GM12878 (cell line): ENCODE measurements around the gene H6PD. TPM values are rescaled to one million over a fixed set of nuclear protein-coding genes. Genes with fewer than 3 reads are reported as not detected.
A peak's percentile ranks its signal among the peaks of the same experiment; 100 is the strongest.

Experiments used
- ATAC-seq: fragments of 200-7000 bp; cut with Tn5 transposase; 3 replicates; pipeline ENCODE4 v1.9.1; 2020; ENCODE audit warnings: mild to moderate bottlenecking, moderate library complexity
- BruUV-seq: library from RNA; stranded (reverse); fragments of 400-500 nt; replicated peaks from 2 replicates; lab custom pipeline; 2021; lab: Mats Ljungman, UMichigan
- CTCF ChIA-PET: fragments of 300-600 bp; sonication (Branson Sonifier 250); formaldehyde crosslinking; extraction: SDS; loops from one replicate; lab custom pipeline; 2021; ENCODE audit warnings: inconsistent platforms; lab: Yijun Ruan, JAX
- POLR2A ChIA-PET: fragments of 350-600 bp; formaldehyde crosslinking; extraction: SDS; loops from one replicate; lab custom pipeline; 2021; ENCODE audit warnings: inconsistent platforms; lab: Charles Lee
- RAD21 ChIA-PET: fragments of 300-600 bp; sonication (Branson Sonifier 250); formaldehyde crosslinking; loops from one replicate; lab custom pipeline; 2023; ENCODE audit warnings: antibody characterized with exemption; ENCODE audit not compliant: unreplicated experiment; lab: Charles Lee
- SMC1A ChIA-PET: fragments of 300-600 bp; sonication (Branson Sonifier 250); formaldehyde crosslinking; loops from one replicate; lab custom pipeline; 2023; ENCODE audit not compliant: unreplicated experiment, uncharacterized antibody; lab: Charles Lee
- DNase-seq: peaks from one replicate; pipeline ENCODE4 v3.0.0-alpha.2; 2011; ENCODE audit warnings: low read depth, low spot score
- FAIRE-seq: peaks from 3 replicates; lab custom pipeline; 2011; peaks lifted over from hg19 to GRCh38; lab: Jason Lieb, UNC
- H2AFZ ChIP-seq: 2 replicates; pipeline ENCODE4 v1.6.0; 2011; ENCODE audit warnings: low read depth, low read length, control low read depth; ENCODE audit not compliant: control insufficient read depth
- H3K27ac ChIP-seq: 2 replicates; pipeline ENCODE4 v1.5.1; 2011; ENCODE audit warnings: control low read depth; ENCODE audit not compliant: control insufficient read depth, insufficient read depth
- H3K27me3 ChIP-seq, 2 experiments: replicated peaks in 1 of 2; 2 replicates each; pipeline versions ENCODE4 v1.6.0 to v1.6.1; 2011; ENCODE audit warnings: low read length in 1 of 2; ENCODE audit not compliant: control insufficient read depth in 2 of 2, insufficient read depth in 2 of 2
- H3K36me3 ChIP-seq, 2 experiments: 2 replicates each; pipeline ENCODE4 v1.5.1; 2011; ENCODE audit warnings: low read length in 1 of 2; ENCODE audit not compliant: control insufficient read depth in 2 of 2, insufficient read depth in 2 of 2
- H3K4me1 ChIP-seq: 2 replicates; pipeline ENCODE4 v1.6.1; 2011; ENCODE audit warnings: mild to moderate bottlenecking, low read length, moderate library complexity, mixed read lengths; ENCODE audit not compliant: control insufficient read depth, insufficient read depth
- H3K4me2 ChIP-seq: 2 replicates; pipeline ENCODE4 v1.6.0; 2011; ENCODE audit warnings: control low read depth; ENCODE audit not compliant: control insufficient read depth, insufficient read depth
- H3K4me3 ChIP-seq: fragments of 200-600 bp; sonication (generic); 2 replicates; pipeline ENCODE4 v1.5.1; 2016
- H3K79me2 ChIP-seq: 2 replicates; pipeline ENCODE4 v1.6.0; 2011; ENCODE audit warnings: low read length; ENCODE audit not compliant: control insufficient read depth, insufficient read depth
- H3K9ac ChIP-seq: 2 replicates; pipeline ENCODE4 v1.8.0; 2011; ENCODE audit warnings: low read length, control low read depth, mixed read lengths; ENCODE audit not compliant: control insufficient read depth, insufficient read depth
- H3K9me3 ChIP-seq: replicated peaks from 3 replicates; pipeline ENCODE4 v1.5.1; 2011; ENCODE audit warnings: mild to moderate bottlenecking, low read length; ENCODE audit not compliant: control insufficient read depth, insufficient read depth
- H4K20me1 ChIP-seq: 2 replicates; pipeline ENCODE4 v1.6.0; 2011; ENCODE audit not compliant: control insufficient read depth, insufficient read depth
- ATF7 ChIP-seq: fragments of 450-650 bp; IDR thresholded peaks from 2 replicates; pipeline ENCODE4 v1.6.1; 2016; ENCODE audit warnings: low read depth, mild to moderate bottlenecking
- BRCA1 ChIP-seq: IDR thresholded peaks from 2 replicates; pipeline ENCODE4 v1.6.1; 2011; ENCODE audit warnings: low read depth, low read length, improper control_type of control experiment
- FOS ChIP-seq: IDR thresholded peaks from 3 replicates; pipeline ENCODE4 v1.6.1; 2011; ENCODE audit warnings: borderline replicate concordance; ENCODE audit not compliant: insufficient read length; ENCODE audit errors: extremely low read depth
- FOXK2 ChIP-seq: fragments of 450-650 bp; IDR thresholded peaks from 2 replicates; pipeline ENCODE4 v1.6.1; 2017; ENCODE audit warnings: mild to moderate bottlenecking, moderate library complexity
- IKZF1 ChIP-seq: fragments of 450-650 bp; conservative IDR thresholded peaks from 2 replicates; pipeline ENCODE4 v1.6.1; 2017; ENCODE audit warnings: antibody characterized with exemption, mild to moderate bottlenecking
- NR2C1 ChIP-seq: fragments of 450-650 bp; IDR thresholded peaks from 2 replicates; pipeline ENCODE4 v1.6.1; 2017; ENCODE audit warnings: antibody characterized with exemption, mild to moderate bottlenecking, moderate library complexity
- PAX8 ChIP-seq: fragments of 450-650 bp; IDR thresholded peaks from 2 replicates; pipeline ENCODE4 v1.6.1; 2017; ENCODE audit warnings: mild to moderate bottlenecking, moderate library complexity
- PML ChIP-seq: IDR thresholded peaks from 2 replicates; pipeline ENCODE4 v1.6.1; 2012; ENCODE audit warnings: low read length, inconsistent platforms
- RAD51 ChIP-seq: fragments of 450-650 bp; IDR thresholded peaks from 2 replicates; pipeline ENCODE4 v1.6.1; 2016; ENCODE audit warnings: moderate library complexity, mild to moderate bottlenecking, inconsistent platforms
- RUNX3 ChIP-seq: IDR thresholded peaks from 2 replicates; pipeline ENCODE4 v1.6.1; 2012; ENCODE audit warnings: low read length, inconsistent platforms
- ZNF384 ChIP-seq: IDR thresholded peaks from 2 replicates; pipeline ENCODE4 v1.6.1; 2012; ENCODE audit warnings: low read depth, mild to moderate bottlenecking, low read length, improper control_type of control experiment, borderline replicate concordance
- ZSCAN29 ChIP-seq: fragments of 450-650 bp; IDR thresholded peaks from 2 replicates; pipeline ENCODE4 v1.6.1; 2017; ENCODE audit warnings: mild to moderate bottlenecking, moderate library complexity
- WGBS: methylation state at CpG from one replicate; pipeline ENCODE4 v1.1.6; 2016; ENCODE audit warnings: low lambda C conversion rate; ENCODE audit not compliant: insufficient replicate concordance, insufficient coverage; ENCODE audit errors: missing lambda C conversion rate; 5-methylcytosine and 5-hydroxymethylcytosine counted together
- in situ Hi-C: fragments of 300-500 bp; cut with MboI; formaldehyde crosslinking; loops from 9 replicates; pipeline ENCODE4 v1.14.3; 2018; ENCODE audit warnings: mixed read lengths
- intact Hi-C: fragments of 100-400 bp; cut with micrococcal nuclease; formaldehyde crosslinking; loops from one replicate; pipeline ENCODE4 v1.14.2; 2022; ENCODE audit not compliant: unreplicated experiment
- polyA plus RNA-seq, 11 experiments: library from polyadenylated mRNA; depleted of rRNA in 4 of 11; unstranded in 6 of 11; stranded (reverse) in 5 of 11; fragments of >200 nt; fragmentation: Nextera tagmentation in 4 of 11; fragmentation: Illumina TruSeq in 1 of 11; extraction: Ambion mirVana in 4 of 11; extraction: Trizol in 1 of 11; gene quantifications; 1 replicate in 1 of 11; 2 replicates in 10 of 11; pipeline versions ENCODE4 v1.2.1 to v1.2.3, GENCODE V29; 2011 to 2016; ENCODE audit warnings: inconsistent platforms in 2 of 11, missing spikeins in 2 of 11, low read depth in 1 of 11
- total RNA-seq, 4 experiments: library from RNA; depleted of rRNA in 3 of 4; stranded (reverse); fragments of >200 nt in 3 of 4; fragmentation: Illumina TruSeq in 1 of 4; extraction: Trizol in 1 of 4; gene quantifications; 2 replicates each; pipeline versions ENCODE4 v1.2.1 to v1.2.3, GENCODE V29; 2013 to 2021
- TF ChIP-seq, protein P1 (sequence below): fragments of 450-650 bp; formaldehyde crosslinking; IDR thresholded peaks from 2 replicates; pipeline ENCODE4 v1.4.0; 2020; ENCODE audit warnings: mild to moderate bottlenecking, moderate library complexity
- TF ChIP-seq, protein P2 (sequence below): fragments of 450-650 bp; conservative IDR thresholded peaks from 2 replicates; pipeline ENCODE4 v1.6.1; 2017; ENCODE audit warnings: mild to moderate bottlenecking, moderate library complexity

H6PD gene
- total and polyA plus RNA-seq, 10 of the 15 experiments (the other 5 are each of a cell fraction or from before 2014, with no cell fraction given) = 1.2 to 20.7 (median 7.7) TPM

DNA sequence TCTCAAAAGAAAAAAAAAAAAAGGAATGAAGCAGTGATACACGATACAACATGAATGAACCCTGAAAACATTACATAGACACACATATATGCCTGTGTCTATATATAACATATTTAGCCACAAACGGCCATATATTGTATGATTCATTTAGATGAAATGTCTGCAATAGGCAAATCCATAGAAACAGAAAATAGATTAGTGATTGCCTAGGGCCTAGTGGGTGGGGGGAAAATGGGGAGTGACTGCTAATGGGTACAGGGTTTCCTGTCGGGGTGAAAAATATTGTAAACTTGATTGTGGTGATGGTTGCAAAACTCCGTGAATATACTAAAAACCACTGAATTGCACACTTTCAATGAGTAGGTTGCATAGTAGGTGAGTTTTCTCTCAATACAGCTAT is 6.0 kb upstream of the H6PD start:
- in situ Hi-C loops = no loop called here
- intact Hi-C loops = no loop called here
- CTCF ChIA-PET = no interaction called here
- H3K36me3 ChIP-seq = no peaks in the 10 kb centered on the region
- H3K79me2 ChIP-seq = no peaks in the 10 kb centered on the region
- WGBS = 47% methylated on average over 4 of the region's 4 CpGs
- no TSS peak for BruUV-seq
- ATAC-seq (peak; percentile 39), DNase-seq (no peak), FAIRE-seq (no peak)
- H3K27ac ChIP-seq = no peak overlapping the region
- no peak overlapping the region for H3K9ac ChIP-seq
- TF ChIP-seq, protein P1, sequence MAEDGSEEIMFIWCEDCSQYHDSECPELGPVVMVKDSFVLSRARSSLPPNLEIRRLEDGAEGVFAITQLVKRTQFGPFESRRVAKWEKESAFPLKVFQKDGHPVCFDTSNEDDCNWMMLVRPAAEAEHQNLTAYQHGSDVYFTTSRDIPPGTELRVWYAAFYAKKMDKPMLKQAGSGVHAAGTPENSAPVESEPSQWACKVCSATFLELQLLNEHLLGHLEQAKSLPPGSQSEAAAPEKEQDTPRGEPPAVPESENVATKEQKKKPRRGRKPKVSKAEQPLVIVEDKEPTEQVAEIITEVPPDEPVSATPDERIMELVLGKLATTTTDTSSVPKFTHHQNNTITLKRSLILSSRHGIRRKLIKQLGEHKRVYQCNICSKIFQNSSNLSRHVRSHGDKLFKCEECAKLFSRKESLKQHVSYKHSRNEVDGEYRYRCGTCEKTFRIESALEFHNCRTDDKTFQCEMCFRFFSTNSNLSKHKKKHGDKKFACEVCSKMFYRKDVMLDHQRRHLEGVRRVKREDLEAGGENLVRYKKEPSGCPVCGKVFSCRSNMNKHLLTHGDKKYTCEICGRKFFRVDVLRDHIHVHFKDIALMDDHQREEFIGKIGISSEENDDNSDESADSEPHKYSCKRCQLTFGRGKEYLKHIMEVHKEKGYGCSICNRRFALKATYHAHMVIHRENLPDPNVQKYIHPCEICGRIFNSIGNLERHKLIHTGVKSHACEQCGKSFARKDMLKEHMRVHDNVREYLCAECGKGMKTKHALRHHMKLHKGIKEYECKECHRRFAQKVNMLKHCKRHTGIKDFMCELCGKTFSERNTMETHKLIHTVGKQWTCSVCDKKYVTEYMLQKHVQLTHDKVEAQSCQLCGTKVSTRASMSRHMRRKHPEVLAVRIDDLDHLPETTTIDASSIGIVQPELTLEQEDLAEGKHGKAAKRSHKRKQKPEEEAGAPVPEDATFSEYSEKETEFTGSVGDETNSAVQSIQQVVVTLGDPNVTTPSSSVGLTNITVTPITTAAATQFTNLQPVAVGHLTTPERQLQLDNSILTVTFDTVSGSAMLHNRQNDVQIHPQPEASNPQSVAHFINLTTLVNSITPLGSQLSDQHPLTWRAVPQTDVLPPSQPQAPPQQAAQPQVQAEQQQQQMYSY (CRISPR knock-in tag) = no peak
- 0 out of 2 replicates have a peak, but pooled peaks have one; percentile 9 for TF ChIP-seq RUNX3
- H3K4me3 ChIP-seq = no peak overlapping the region
- H2AFZ ChIP-seq = no peak overlapping the region
- H3K9me3 ChIP-seq = peaks cover 3% of the 10 kb centered on the region
- SMC1A ChIA-PET = no interaction called here
- POLR2A ChIA-PET = no interaction called here
- RAD21 ChIA-PET = no interaction called here
- no peaks in the 10 kb centered on the region for H4K20me1 ChIP-seq
- H3K27me3 ChIP-seq = no peaks in the 10 kb centered on the region
- peaks cover 9% of the 10 kb centered on the region for H3K4me1 ChIP-seq
- no peak overlapping the region for H3K4me2 ChIP-seq

DNA sequence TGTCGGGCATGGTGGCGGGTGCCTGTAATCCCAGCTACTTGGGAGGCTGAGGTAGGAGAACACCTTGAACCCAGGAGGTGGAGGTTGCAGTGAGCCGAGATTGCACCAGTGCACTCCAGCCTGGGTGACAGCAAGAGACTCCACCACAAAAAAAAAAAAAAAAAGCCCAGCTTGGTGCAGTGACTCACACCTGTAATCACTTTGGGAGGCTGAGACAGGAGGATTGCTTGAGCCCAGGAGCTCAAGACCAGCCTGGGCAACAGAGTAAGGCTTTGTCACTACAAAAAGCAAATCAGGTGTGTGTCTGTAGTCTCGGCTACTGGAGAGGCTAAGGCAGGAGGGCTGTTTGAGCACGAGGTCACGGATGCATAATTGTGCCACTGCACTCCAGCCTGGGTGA is 5.0 kb upstream of the H6PD start:
- no peaks in the 10 kb centered on the region for H3K36me3 ChIP-seq
- H3K27ac ChIP-seq = no peak overlapping the region
- H4K20me1 ChIP-seq = no peaks in the 10 kb centered on the region
- no peaks in the 10 kb centered on the region for H3K79me2 ChIP-seq
- in situ Hi-C loops = no loop called here
- ATAC-seq (no peak), DNase-seq (no peak), FAIRE-seq (no peak)
- CTCF ChIA-PET = interaction anchor here (0.6 kb wide), 1 partner anchor 176 kb away, joined by 4 read pairs; no protein-coding TSS in a partner anchor
- SMC1A ChIA-PET = no interaction called here
- intact Hi-C loops = no loop called here
- H3K4me1 ChIP-seq = peaks cover 9% of the 10 kb centered on the region
- 83% methylated on average over 6 of the region's 6 CpGs for WGBS
- RAD21 ChIA-PET = no interaction called here
- no peak overlapping the region for H2AFZ ChIP-seq
- no peak overlapping the region for H3K4me2 ChIP-seq
- BruUV-seq = no TSS peak
- H3K4me3 ChIP-seq = no peak overlapping the region
- no peaks in the 10 kb centered on the region for H3K27me3 ChIP-seq
- POLR2A ChIA-PET = interaction anchor here (0.6 kb wide), 1 partner anchor 110 kb away, joined by 3 read pairs; no protein-coding TSS in a partner anchor
- peaks cover 3% of the 10 kb centered on the region for H3K9me3 ChIP-seq
- no peak overlapping the region for H3K9ac ChIP-seq
- TF ChIP-seq ZNF384 = no peak
- no peak for TF ChIP-seq PML
- TF ChIP-seq ZSCAN29 = no peak
- no peak for TF ChIP-seq NR2C1
- no peak for TF ChIP-seq RAD51
- no peak for TF ChIP-seq FOXK2
- no peak for TF ChIP-seq ATF7
- TF ChIP-seq IKZF1 = no peak
- no peak for TF ChIP-seq PAX8
- TF ChIP-seq, protein P2, sequence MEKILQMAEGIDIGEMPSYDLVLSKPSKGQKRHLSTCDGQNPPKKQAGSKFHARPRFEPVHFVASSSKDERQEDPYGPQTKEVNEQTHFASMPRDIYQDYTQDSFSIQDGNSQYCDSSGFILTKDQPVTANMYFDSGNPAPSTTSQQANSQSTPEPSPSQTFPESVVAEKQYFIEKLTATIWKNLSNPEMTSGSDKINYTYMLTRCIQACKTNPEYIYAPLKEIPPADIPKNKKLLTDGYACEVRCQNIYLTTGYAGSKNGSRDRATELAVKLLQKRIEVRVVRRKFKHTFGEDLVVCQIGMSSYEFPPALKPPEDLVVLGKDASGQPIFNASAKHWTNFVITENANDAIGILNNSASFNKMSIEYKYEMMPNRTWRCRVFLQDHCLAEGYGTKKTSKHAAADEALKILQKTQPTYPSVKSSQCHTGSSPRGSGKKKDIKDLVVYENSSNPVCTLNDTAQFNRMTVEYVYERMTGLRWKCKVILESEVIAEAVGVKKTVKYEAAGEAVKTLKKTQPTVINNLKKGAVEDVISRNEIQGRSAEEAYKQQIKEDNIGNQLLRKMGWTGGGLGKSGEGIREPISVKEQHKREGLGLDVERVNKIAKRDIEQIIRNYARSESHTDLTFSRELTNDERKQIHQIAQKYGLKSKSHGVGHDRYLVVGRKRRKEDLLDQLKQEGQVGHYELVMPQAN = no peak
- no peak for TF ChIP-seq BRCA1
- TF ChIP-seq FOS = no peak
